Liver (tissue), 9 donors: ENCODE measurements around the gene CGN. TPM values are rescaled to one million over a fixed set of nuclear protein-coding genes. Genes with fewer than 3 reads are reported as not detected.

Experiments
- DNase-seq: peaks from one replicate; pipeline ENCODE4 v3.0.0-alpha.2; 2017; ENCODE audit warnings: low spot score
- H3K27ac ChIP-seq, 2 donors: one replicate each; pipeline ENCODE4 v1.7.0; 2013; ENCODE audit warnings: inconsistent platforms in 2 of 2, low read length in 2 of 2, control low read depth in 1 of 2, low read depth in 1 of 2, mild to moderate bottlenecking in 1 of 2
- H3K27me3 ChIP-seq, 4 donors: one replicate each; pipeline versions ENCODE4 v1.6.1 to v1.7.0; 2013; ENCODE audit warnings: low read length in 3 of 4, inconsistent platforms in 1 of 4, mild to moderate bottlenecking in 1 of 4, moderate library complexity in 1 of 4; ENCODE audit not compliant: control insufficient read depth in 4 of 4, insufficient read depth in 4 of 4
- H3K36me3 ChIP-seq, 4 donors: one replicate each; pipeline versions ENCODE4 v1.6.1 to v1.7.0; 2013; ENCODE audit warnings: low read length in 3 of 4, mild to moderate bottlenecking in 3 of 4, low read depth in 1 of 4, moderate library complexity in 1 of 4; ENCODE audit not compliant: control insufficient read depth in 4 of 4, insufficient read depth in 3 of 4
- H3K4me1 ChIP-seq, 4 donors: one replicate each; pipeline versions ENCODE4 v1.6.1 to v1.7.0; 2013; ENCODE audit warnings: low read length in 3 of 4, mild to moderate bottlenecking in 3 of 4, moderate library complexity in 1 of 4; ENCODE audit not compliant: control insufficient read depth in 4 of 4, insufficient read depth in 4 of 4
- H3K4me3 ChIP-seq, 3 donors: one replicate each; pipeline versions ENCODE4 v1.6.1 to v1.7.0; 2013; ENCODE audit warnings: low read length in 3 of 3, control low read depth in 1 of 3, low read depth in 1 of 3, mild to moderate bottlenecking in 1 of 3
- H3K9ac ChIP-seq, 2 donors: one replicate each; pipeline ENCODE4 v1.7.0; 2013; ENCODE audit warnings: low read length in 2 of 2, mild to moderate bottlenecking in 2 of 2, moderate library complexity in 2 of 2, control low read depth in 1 of 2, low read depth in 1 of 2
- H3K9me3 ChIP-seq, 4 donors: one replicate each; pipeline versions ENCODE4 v1.6.1 to v1.7.0; 2013; ENCODE audit warnings: low read length in 3 of 4; ENCODE audit not compliant: control insufficient read depth in 4 of 4
- ATF3 ChIP-seq: IDR thresholded peaks from 2 replicates; pipeline ENCODE4 v1.6.1; 2016; ENCODE audit warnings: antibody characterized with exemption
- CTCF ChIP-seq: fragments of 150-350 bp; IDR thresholded peaks from 2 replicates; pipeline ENCODE4 v1.5.1; 2017; ENCODE audit warnings: improper control_type of control experiment, low read depth, low read length; ENCODE audit not compliant: missing input control
- FOXA2 ChIP-seq: IDR thresholded peaks from 2 replicates; pipeline ENCODE4 v1.6.1; 2016; ENCODE audit warnings: antibody characterized with exemption
- HNF4A ChIP-seq, 2 donors: conservative IDR thresholded peaks; 2 replicates each; pipeline ENCODE4 v1.6.1; 2016; ENCODE audit warnings: antibody characterized with exemption in 2 of 2, mild to moderate bottlenecking in 2 of 2
- HNF4G ChIP-seq: IDR thresholded peaks from 2 replicates; pipeline ENCODE4 v1.6.1; 2016; ENCODE audit warnings: antibody characterized with exemption
- MAX ChIP-seq: IDR thresholded peaks from 2 replicates; pipeline ENCODE4 v1.6.1; 2016; ENCODE audit warnings: antibody characterized with exemption
- NR2F2 ChIP-seq: IDR thresholded peaks from 2 replicates; pipeline ENCODE4 v1.6.1; 2016; ENCODE audit warnings: antibody characterized with exemption
- RAD21 ChIP-seq, 2 donors: IDR thresholded peaks; 2 replicates each; pipeline ENCODE4 v1.6.1; 2016; ENCODE audit warnings: antibody characterized with exemption in 2 of 2, mild to moderate bottlenecking in 2 of 2
- REST ChIP-seq: IDR thresholded peaks from 2 replicates; pipeline ENCODE4 v1.6.1; 2016; ENCODE audit warnings: antibody characterized with exemption, mild to moderate bottlenecking
- RXRA ChIP-seq, 2 donors: IDR thresholded peaks; 2 replicates each; pipeline ENCODE4 v1.6.1; 2017 to 2018; ENCODE audit warnings: antibody characterized with exemption in 2 of 2, mild to moderate bottlenecking in 1 of 2
- SP1 ChIP-seq: IDR thresholded peaks from 2 replicates; pipeline ENCODE4 v1.6.1; 2018; ENCODE audit warnings: antibody characterized with exemption, mild to moderate bottlenecking
- TAF1 ChIP-seq: conservative IDR thresholded peaks from 2 replicates; pipeline ENCODE4 v1.6.1; 2016; ENCODE audit warnings: antibody characterized with exemption, mild to moderate bottlenecking
- YY1 ChIP-seq: IDR thresholded peaks from 2 replicates; pipeline ENCODE4 v1.6.1; 2016; ENCODE audit warnings: antibody characterized with exemption, mild to moderate bottlenecking
- ZBTB33 ChIP-seq: IDR thresholded peaks from 2 replicates; pipeline ENCODE4 v1.6.1; 2016; ENCODE audit warnings: antibody characterized with exemption
- WGBS: extraction: QIAGEN DNeasy Blood & Tissue Kit; methylation state at CpG from one replicate; pipeline ENCODE4 v1.1.7; 2013; 5-methylcytosine and 5-hydroxymethylcytosine counted together
- polyA plus RNA-seq, 2 donors: library from polyadenylated mRNA; stranded (reverse) in 1 of 2; unstranded in 1 of 2; fragments of 200-250 nt in 1 of 2; fragments of >200 nt in 1 of 2; fragmentation: Nextera tagmentation in 1 of 2; extraction: Ambion mirVana in 1 of 2; gene quantifications; one replicate each; pipeline versions ENCODE4 v1.2.1 to v1.2.3, GENCODE V29; 2013 to 2015
- total RNA-seq, 2 donors: library from RNA; depleted of rRNA; stranded (reverse); fragments of >200 nt; gene quantifications; one replicate each; pipeline ENCODE4 v1.2.3, GENCODE V29; 2014
- donor health status: healthy.
- donor health status: healthy.
- donor health status: healthy.
- donor health status: healthy.
- donor health status: healthy.

Gene CGN
- total and polyA plus RNA-seq, 4 donors = 16.9 to 48.9 (median 19.4) TPM

- peak overlapping the region in 1 of 3 donors; percentile 16 for H3K4me3 ChIP-seq
These were observed 1.2 kb upstream of the CGN start for GRCh38 chr1:151510020-151510405.

GRCh38 chr1:151510614-151510956, 602 bp upstream of the CGN start:
- Histone ChIP-seq H3K9me3 (no peaks in the 10 kb centered on the region), H3K36me3 (no peaks in the 10 kb centered on the region), H3K9ac (peak overlapping the region in 1 of 2 donors; percentile 2), H3K4me3 (peak overlapping the region; percentile 50 to 72 (median 69)), H3K4me1 (peaks cover 4 to 51% (median 25%) of the 10 kb centered on the region in 4 donors), H3K27ac (peak overlapping the region; percentile 94 to 96), H3K27me3 (no peaks in the 10 kb centered on the region)
- TF ChIP-seq RAD21 (IDR thresholded peaks at IDR 0.05) (no peak), RXRA (IDR thresholded peaks at IDR 0.05) (no peak), ATF3 (no peak), YY1 (no peak), CTCF (no peak), ZBTB33 (no peak), NR2F2 (no peak), TAF1 (no peak), MAX (no peak), HNF4A (conservative IDR thresholded peaks at IDR 0.05) (no peak), SP1 (no peak), FOXA2 (no peak), HNF4G (no peak), REST (no peak)
- WGBS = 8% methylated on average over 10 of the region's 10 CpGs
- DNase-seq = no peak

More at GRCh38 chr1:151510020-151510405, 1.2 kb upstream of the CGN start:
- Histone ChIP-seq H3K27me3 (no peaks in the 10 kb centered on the region), H3K27ac (peak overlapping the region; percentile 94 to 96), H3K9me3 (no peaks in the 10 kb centered on the region), H3K4me1 (peaks cover 4 to 46% (median 20%) of the 10 kb centered on the region in 4 donors), H3K9ac (no peak overlapping the region), H3K36me3 (no peaks in the 10 kb centered on the region)
- DNase-seq = no peak
- 25% methylated on average over 9 of the region's 9 CpGs for WGBS
- TF ChIP-seq TAF1 (no peak), SP1 (no peak), HNF4A (conservative IDR thresholded peaks at IDR 0.05) (no peak), MAX (no peak)
